HG02588 (cell line): ENCODE results near the gene HMGCS2.

Experiments used
- ATAC-seq: cut with Tn5 transposase; IDR thresholded peaks from one replicate; pipeline ENCODE4 v1.9.1; 2021; ENCODE audit warnings: mild to moderate bottlenecking, moderate library complexity; ENCODE audit not compliant: unreplicated experiment

Gene HMGCS2

DNA sequence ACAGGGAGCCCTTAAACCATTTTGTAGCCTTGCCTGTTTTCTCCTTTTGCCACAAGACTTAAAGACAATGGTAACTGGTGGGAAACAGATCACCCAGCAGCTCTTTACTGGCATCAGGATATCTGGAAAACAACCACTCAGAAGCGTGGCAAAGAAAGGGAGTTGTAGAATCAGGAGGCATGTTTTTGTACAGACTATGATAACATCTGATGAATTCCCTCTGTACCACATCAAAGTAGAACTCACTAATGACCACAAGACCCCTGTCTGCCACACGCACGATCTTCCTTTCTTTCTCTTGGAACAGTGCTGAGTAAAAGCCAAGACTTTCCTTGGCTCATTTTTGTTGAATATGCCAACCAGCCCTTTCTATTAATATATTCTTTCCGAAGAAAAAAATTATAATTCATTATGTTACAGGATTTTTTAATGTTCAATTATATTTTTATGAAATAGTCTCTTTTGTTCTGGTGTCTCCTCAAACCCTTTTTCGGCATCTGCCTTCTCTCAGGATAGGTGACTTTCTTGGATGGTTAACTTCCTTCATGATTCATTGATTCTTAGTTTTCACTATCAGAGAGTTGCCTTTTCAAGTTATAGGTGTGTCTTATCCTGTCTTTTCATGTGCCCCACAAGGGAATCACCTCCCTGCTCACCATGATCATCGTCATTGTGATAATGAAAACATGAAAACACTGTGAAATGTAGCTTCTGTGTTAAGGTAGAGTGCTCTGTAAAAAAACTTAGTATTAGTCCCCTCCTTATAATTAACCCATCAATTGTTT lies 64.8 kb downstream of the HMGCS2 start:
- ATAC-seq = no peak

DNA sequence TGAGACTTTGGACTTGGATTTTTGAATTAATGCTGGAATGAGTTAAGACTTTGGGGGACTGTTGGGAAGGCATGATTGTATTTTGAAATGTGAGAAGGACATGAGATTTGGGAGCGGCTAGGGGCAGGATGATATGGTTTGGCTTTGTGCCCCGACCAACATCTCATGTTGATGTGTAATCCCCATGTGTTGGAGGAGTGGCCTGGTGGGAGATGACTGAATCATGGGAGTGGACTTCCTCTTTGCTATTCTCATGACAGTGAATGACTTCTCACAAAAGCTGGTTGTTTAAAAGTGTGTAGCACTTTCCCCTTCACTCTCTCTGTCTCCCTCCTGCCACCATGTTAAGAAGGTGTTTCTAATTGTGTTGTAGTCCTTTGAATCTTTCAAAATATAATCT lies 66.3 kb downstream of the HMGCS2 start:
- ATAC-seq = no peak

DNA sequence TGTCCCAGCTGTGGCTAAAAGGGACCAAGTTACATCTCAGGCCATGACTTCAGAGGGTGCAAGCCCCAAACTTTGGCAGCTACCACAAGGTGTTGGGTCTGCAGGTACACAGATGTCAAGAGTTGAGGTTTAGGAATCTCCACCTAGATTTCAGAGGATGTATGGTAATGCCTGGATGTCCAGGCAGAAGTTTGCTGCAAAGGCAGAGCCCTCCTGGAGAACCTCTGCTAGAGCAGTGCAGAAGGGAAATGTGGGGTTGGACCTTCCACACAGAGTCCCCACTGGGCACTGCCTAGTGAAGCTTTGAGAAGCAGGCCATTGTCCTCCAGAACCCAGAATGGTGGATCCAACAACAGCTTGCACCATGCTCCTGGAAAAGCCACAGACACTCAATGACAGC lies 67.0 kb downstream of the HMGCS2 start:
- no peak for ATAC-seq

DNA sequence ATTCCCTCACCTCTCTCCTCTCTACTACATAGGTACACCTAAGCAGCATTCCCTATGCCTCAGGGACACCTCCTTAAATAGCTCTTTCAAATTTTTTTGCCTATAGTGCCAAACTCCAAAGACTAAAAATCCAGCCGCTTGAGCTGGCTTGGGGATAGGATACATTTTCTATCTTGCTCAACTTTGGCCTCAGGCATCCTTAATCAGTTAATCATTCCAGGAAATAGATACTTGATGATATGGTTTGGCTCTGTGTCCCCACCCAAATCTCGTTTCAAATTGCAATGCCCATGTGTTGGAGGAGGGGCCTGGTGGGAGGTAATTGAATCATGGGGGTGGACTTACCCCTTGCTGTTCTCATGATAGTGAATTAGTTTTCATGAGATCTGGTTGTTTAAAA lies 68.4 kb downstream of the HMGCS2 start:
- ATAC-seq = no peak
